GM23338 (cell line): Measurements from ENCODE around the gene ZNF581. TPM values are rescaled to one million over a fixed set of nuclear protein-coding genes. Genes with fewer than 3 reads are reported as not detected.

ENCODE experiments used
- ATAC-seq: fragments of 200-7000 bp; cut with Tn5 transposase; 3 replicates; pipeline ENCODE4 v1.9.1; 2020
- DNase-seq: peaks from one replicate; pipeline ENCODE4 v3.0.0-alpha.2; 2015; ENCODE audit warnings: low spot score
- H2AFZ ChIP-seq: fragments of 200-600 bp; sonication (generic); 2 replicates; pipeline ENCODE4 v1.8.0; 2016; ENCODE audit warnings: antibody characterized with exemption, mild to moderate bottlenecking, moderate library complexity
- H3F3A ChIP-seq: fragments of 200-600 bp; sonication (generic); replicated peaks from 2 replicates; pipeline ENCODE4 v1.8.0; 2017; ENCODE audit warnings: antibody characterized with exemption, mixed run types, low read depth
- H3K27ac ChIP-seq: fragments of 200-600 bp; sonication (generic); 2 replicates; pipeline ENCODE4 v1.6.1; 2016; ENCODE audit warnings: low read depth
- H3K27me3 ChIP-seq: fragments of 200-600 bp; sonication (generic); 2 replicates; pipeline ENCODE4 v1.8.0; 2016; ENCODE audit warnings: mild to moderate bottlenecking, mixed run types, moderate library complexity; ENCODE audit not compliant: insufficient read depth
- H3K36me3 ChIP-seq: fragments of 200-600 bp; sonication (generic); 2 replicates; pipeline ENCODE4 v1.8.0; 2016; ENCODE audit warnings: mild to moderate bottlenecking; ENCODE audit not compliant: insufficient read depth
- H3K4me1 ChIP-seq: fragments of 200-600 bp; sonication (generic); 2 replicates; pipeline ENCODE4 v1.8.0; 2016; ENCODE audit warnings: mild to moderate bottlenecking, moderate library complexity; ENCODE audit not compliant: insufficient read depth
- H3K4me2 ChIP-seq: fragments of 200-600 bp; sonication (generic); 2 replicates; pipeline ENCODE4 v1.7.1; 2017; ENCODE audit warnings: mixed run types
- H3K4me3 ChIP-seq: fragments of 200-600 bp; sonication (generic); 2 replicates; pipeline ENCODE4 v1.6.1; 2016; ENCODE audit warnings: mixed run types
- H3K79me2 ChIP-seq: fragments of 200-600 bp; sonication (generic); replicated peaks from 2 replicates; pipeline ENCODE4 v1.8.0; 2017; ENCODE audit warnings: mild to moderate bottlenecking; ENCODE audit not compliant: insufficient read depth
- H3K9me2 ChIP-seq: fragments of 200-600 bp; sonication (generic); 2 replicates; pipeline ENCODE4 v1.8.0; 2017; ENCODE audit not compliant: insufficient read depth
- H4K20me1 ChIP-seq: fragments of 200-600 bp; sonication (generic); replicated peaks from 2 replicates; pipeline ENCODE4 v1.8.0; 2017; ENCODE audit warnings: mild to moderate bottlenecking; ENCODE audit not compliant: insufficient read depth
- H3K27ac Mint-ChIP-seq: 2 replicates; pipeline ENCODE4 v1.8.0; 2020; ENCODE audit warnings: inconsistent platforms, mild to moderate bottlenecking, moderate library complexity, mixed read lengths
- H3K27me3 Mint-ChIP-seq: 3 replicates; pipeline ENCODE4 v1.8.0; 2022; ENCODE audit warnings: low read depth, mild to moderate bottlenecking, moderate library complexity, mixed read lengths, inconsistent platforms; ENCODE audit not compliant: insufficient read depth, poor library complexity
- H3K36me3 Mint-ChIP-seq: 3 replicates; pipeline ENCODE4 v1.8.0; 2021; ENCODE audit warnings: low read depth, mild to moderate bottlenecking, inconsistent platforms, moderate library complexity, mixed read lengths
- H3K4me1 Mint-ChIP-seq: 3 replicates; pipeline ENCODE4 v1.8.0; 2020; ENCODE audit warnings: mild to moderate bottlenecking, inconsistent platforms, mixed read lengths
- H3K4me3 Mint-ChIP-seq: 3 replicates; pipeline ENCODE4 v1.8.0; 2021; ENCODE audit warnings: moderate library complexity, mild to moderate bottlenecking, inconsistent platforms, mixed read lengths
- H3K9me3 Mint-ChIP-seq: 3 replicates; pipeline ENCODE4 v1.8.0; 2020; ENCODE audit warnings: moderate library complexity, mild to moderate bottlenecking, inconsistent platforms, mixed read lengths
- CREB1 ChIP-seq: fragments of 250-450 bp; sonication (Bioruptor Pico); IDR thresholded peaks from 2 replicates; pipeline ENCODE4 v1.5.0; 2020; ENCODE audit warnings: low read depth, mild to moderate bottlenecking, moderate library complexity
- JUNB ChIP-seq: IDR thresholded peaks from one replicate; pipeline ENCODE4 v1.6.1; 2016; ENCODE audit warnings: antibody characterized with exemption; ENCODE audit not compliant: unreplicated experiment
- NANOG ChIP-seq: IDR thresholded peaks from 2 replicates; pipeline ENCODE4 v1.6.1; 2016; ENCODE audit warnings: antibody characterized with exemption, borderline replicate concordance
- STAT1 ChIP-seq: IDR thresholded peaks from one replicate; pipeline ENCODE4 v1.6.1; 2016; ENCODE audit warnings: antibody characterized with exemption; ENCODE audit not compliant: unreplicated experiment
- polyA plus RNA-seq: library from polyadenylated mRNA; unstranded; fragments of >200 nt; fragmentation: Nextera tagmentation; extraction: Ambion mirVana; gene quantifications from 2 replicates; pipeline ENCODE4 v1.2.1, GENCODE V29; 2016
- total RNA-seq: library from RNA; depleted of rRNA; stranded (reverse); fragments of >200 nt; shearing (Covaris generic); gene quantifications from 2 replicates; pipeline ENCODE4 v1.2.3, GENCODE V29; 2014

The ZNF581 gene
- total and polyA plus RNA-seq, 2 experiments from 2014 or later: 48.5 to 87.6 TPM

DNA sequence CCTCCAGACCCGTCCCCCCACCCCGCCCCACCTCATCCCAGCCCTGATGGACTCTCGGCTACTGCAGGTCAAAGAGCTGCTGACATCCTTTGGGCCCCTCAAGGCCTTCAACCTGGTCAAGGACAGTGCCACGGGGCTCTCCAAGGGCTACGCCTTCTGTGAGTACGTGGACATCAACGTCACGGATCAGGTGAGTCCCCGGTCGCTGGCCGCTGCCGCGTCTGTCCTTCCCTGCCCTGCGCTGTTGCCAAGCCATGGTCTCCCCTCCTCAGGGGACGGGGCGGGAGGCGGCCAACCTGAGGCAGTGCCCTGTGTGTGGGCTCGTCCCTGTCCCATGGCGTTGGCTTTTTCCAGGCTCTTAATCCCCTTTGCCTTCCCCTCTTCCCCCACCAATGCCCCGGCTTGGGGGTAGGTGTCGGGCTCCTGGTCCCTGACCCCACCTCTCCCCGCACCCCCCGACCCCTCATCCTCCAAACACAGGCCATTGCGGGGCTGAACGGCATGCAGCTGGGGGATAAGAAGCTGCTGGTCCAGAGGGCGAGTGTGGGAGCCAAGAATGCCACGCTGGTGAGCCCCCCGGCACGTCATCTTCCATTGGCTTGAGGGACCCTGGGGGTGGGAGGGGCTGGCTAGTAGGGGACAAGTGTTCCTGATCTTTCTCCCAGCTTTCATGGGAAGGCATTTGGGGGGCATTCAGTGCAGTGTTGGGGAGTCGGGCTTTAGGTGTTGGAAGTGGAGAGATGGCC is 25.3 kb downstream of the ZNF581 start:
- Histone ChIP-seq H3K4me3 (no peak overlapping the region), H3F3A (peaks cover 38% of the 10 kb centered on the region), H3K27ac (no peak overlapping the region), H3K9me2 (no peaks in the 10 kb centered on the region), H2AFZ (no peak overlapping the region), H3K4me1 (peaks cover 20% of the 10 kb centered on the region), H3K36me3 (peaks cover 24% of the 10 kb centered on the region), H4K20me1 (peaks cover 39% of the 10 kb centered on the region), H3K4me2 (no peak overlapping the region), H3K79me2 (peaks cover 78% of the 10 kb centered on the region), H3K27me3 (no peaks in the 10 kb centered on the region)
- no peak for ATAC-seq
- no peak for DNase-seq
- Mint-ChIP-seq H3K9me3 (peaks cover 5% of the 10 kb centered on the region; the same call in 1 of the 3 replicates), H3K27ac (no peak overlapping the region), H3K36me3 (peaks cover 92% of the 10 kb centered on the region), H3K27me3 (peaks cover 40% of the 10 kb centered on the region), H3K4me1 (peaks cover 28% of the 10 kb centered on the region), H3K4me3 (no peak overlapping the region)
- TF ChIP-seq STAT1 (no peak), JUNB (no peak)

DNA sequence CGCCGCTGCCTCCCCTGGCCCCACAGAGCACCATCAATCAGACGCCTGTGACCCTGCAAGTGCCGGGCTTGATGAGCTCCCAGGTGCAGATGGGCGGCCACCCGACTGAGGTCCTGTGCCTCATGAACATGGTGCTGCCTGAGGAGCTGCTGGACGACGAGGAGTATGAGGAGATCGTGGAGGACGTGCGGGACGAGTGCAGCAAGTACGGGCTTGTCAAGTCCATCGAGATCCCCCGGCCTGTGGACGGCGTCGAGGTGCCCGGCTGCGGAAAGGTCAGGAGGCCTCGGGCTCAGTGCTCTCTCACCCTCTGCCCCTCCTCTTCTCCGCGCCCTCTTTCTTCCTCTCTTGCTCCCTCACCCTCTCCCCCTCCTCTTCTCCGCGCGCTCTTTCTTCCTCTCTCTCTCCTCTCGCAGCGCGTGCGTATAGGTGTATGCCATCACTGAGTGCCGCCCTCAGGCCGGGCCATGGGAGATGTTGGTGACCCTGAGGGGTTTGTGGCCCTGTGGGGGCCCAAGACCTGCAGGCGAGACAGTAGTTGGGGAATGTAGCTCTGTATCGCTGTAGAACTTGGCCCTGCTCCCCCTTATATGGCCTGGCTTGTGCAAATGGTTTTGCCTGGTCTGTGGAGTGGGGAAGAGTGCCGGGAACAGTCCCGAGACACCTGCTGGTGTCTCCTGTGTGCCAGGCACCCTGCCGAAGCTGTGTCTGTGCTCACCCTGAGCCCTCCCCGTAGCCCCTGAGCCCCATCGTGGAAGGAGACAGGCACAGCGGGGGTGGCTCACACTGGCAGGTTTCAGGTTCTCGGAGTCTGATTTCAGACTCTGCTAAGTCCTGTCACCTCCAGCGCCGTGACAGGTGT is 26.2 kb downstream of the ZNF581 start:
- Histone ChIP-seq H3K27ac (no peak overlapping the region), H3K9me2 (no peaks in the 10 kb centered on the region), H3K79me2 (peaks cover 70% of the 10 kb centered on the region), H3K4me2 (no peak overlapping the region), H3K4me1 (peaks cover 21% of the 10 kb centered on the region), H3K27me3 (no peaks in the 10 kb centered on the region), H2AFZ (no peak overlapping the region), H3K4me3 (no peak overlapping the region), H3F3A (peaks cover 42% of the 10 kb centered on the region), H4K20me1 (peaks cover 37% of the 10 kb centered on the region), H3K36me3 (peaks cover 20% of the 10 kb centered on the region)
- no peak for DNase-seq
- Mint-ChIP-seq H3K9me3 (peaks cover 5% of the 10 kb centered on the region; the same call in 1 of the 3 replicates), H3K36me3 (peaks cover 89% of the 10 kb centered on the region), H3K4me1 (peaks cover 33% of the 10 kb centered on the region), H3K4me3 (no peak overlapping the region), H3K27me3 (peaks cover 42% of the 10 kb centered on the region), H3K27ac (no peak overlapping the region; the same call in 1 of the 2 replicates)
- TF ChIP-seq CREB1 (CRISPR knock-in tag): no peak
- ATAC-seq: no peak

DNA sequence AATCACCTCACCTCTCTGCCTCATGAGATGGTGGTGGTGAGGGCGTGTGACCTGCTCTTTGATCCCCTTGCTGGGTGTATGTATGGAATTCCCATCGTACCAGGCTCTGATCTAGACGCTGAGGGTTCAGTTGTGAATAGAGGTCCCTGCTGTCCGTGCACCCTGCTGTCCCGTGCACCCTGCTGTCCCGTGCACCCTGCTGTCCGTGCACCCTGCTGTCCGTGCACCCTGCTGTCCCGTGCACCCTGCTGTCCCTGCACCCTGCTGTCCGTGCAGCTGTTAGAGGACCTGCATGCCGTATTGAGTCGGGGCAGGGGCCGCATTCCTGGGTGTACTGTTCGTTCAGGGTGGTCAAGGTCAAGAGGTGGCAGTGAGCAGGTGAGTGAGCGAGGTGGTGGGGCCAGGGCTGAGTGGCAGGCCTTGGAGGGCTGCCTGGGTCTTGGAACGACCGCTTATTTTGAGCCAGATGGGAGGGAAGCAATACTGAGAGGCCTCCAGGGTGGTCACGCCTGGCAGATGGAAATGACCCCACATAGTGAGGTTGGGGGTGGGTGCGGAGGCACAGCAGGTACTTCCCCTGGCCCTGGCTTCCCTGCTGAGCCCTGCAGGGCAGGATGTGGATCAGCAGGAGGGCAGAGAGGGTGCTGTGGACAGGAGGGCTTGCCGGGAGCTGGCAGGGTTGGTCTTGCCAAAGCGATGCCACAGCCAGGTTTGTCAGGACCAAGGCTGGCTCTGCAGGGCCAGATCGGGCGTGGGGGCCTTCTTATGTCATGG is 27.0 kb downstream of the ZNF581 start:
- Mint-ChIP-seq H3K4me1 (peaks cover 33% of the 10 kb centered on the region), H3K9me3 (peaks cover 6% of the 10 kb centered on the region; the same call in 2 of the 3 replicates), H3K4me3 (peak overlapping the region; percentile 23; the same call in 2 of the 3 replicates), H3K27me3 (peaks cover 43% of the 10 kb centered on the region), H3K27ac (peak overlapping the region; percentile 16; the same call in 1 of the 2 replicates), H3K36me3 (peaks cover 85% of the 10 kb centered on the region)
- peaks cover 21% of the 10 kb centered on the region for H3K4me1 ChIP-seq
- no peak overlapping the region for H2AFZ ChIP-seq
- H3K4me2 ChIP-seq: no peak overlapping the region
- H3K36me3 ChIP-seq: peaks cover 17% of the 10 kb centered on the region
- DNase-seq (no peak), ATAC-seq (no peak)
- H3K79me2 ChIP-seq: peaks cover 69% of the 10 kb centered on the region
- peak overlapping the region; percentile 90 for H3K27ac ChIP-seq
- no peak for TF ChIP-seq NANOG
- no peaks in the 10 kb centered on the region for H3K27me3 ChIP-seq
- peaks cover 37% of the 10 kb centered on the region for H4K20me1 ChIP-seq
- no peaks in the 10 kb centered on the region for H3K9me2 ChIP-seq
- H3F3A ChIP-seq: peaks cover 42% of the 10 kb centered on the region
- H3K4me3 ChIP-seq: no peak overlapping the region
